Activated CD4-positive, alpha-beta T cell treated with anti-CD3 and anti-CD28 coated beads, Interleukin-2, amount 10 ng/mL, durations not matched to agents 7 days and 5 days (primary cell): ENCODE measurements around the gene TPMT. TPM values are rescaled to one million over a fixed set of nuclear protein-coding genes. Genes with fewer than 3 reads are reported as not detected.
"Not testable (repeated sequence)": the region's sequence is repeated elsewhere in the genome, so short reads cannot be mapped to it uniquely, and the experiment has no call there.

Experiments
- CTCF ChIA-PET: fragments of 350-600 bp; sonication (Branson Sonifier 250); formaldehyde crosslinking; loops from one replicate; lab custom pipeline; 2021; ENCODE audit warnings: antibody characterized with exemption; lab: Charles Lee
- POLR2A ChIA-PET: fragments of 350-600 bp; sonication (Branson Sonifier 250); formaldehyde crosslinking; loops from one replicate; lab custom pipeline; 2021; ENCODE audit warnings: antibody characterized with exemption; lab: Charles Lee
- DNase-seq: peaks from one replicate; pipeline ENCODE4 v3.0.0-alpha.2; 2020
- H3K27ac Mint-ChIP-seq: one replicate; pipeline ENCODE4 v1.8.0; 2021; ENCODE audit warnings: mild to moderate bottlenecking, moderate library complexity, mixed read lengths
- H3K27me3 Mint-ChIP-seq: one replicate; pipeline ENCODE4 v1.8.0; 2021; ENCODE audit warnings: mixed read lengths
- H3K36me3 Mint-ChIP-seq: one replicate; pipeline ENCODE4 v1.8.0; 2021; ENCODE audit warnings: low read depth, mixed read lengths
- H3K4me1 Mint-ChIP-seq: one replicate; pipeline ENCODE4 v1.8.0; 2021; ENCODE audit warnings: mixed read lengths
- H3K4me3 Mint-ChIP-seq: one replicate; pipeline ENCODE4 v1.8.0; 2021; ENCODE audit warnings: mild to moderate bottlenecking, moderate library complexity, mixed read lengths
- H3K9me3 Mint-ChIP-seq: one replicate; pipeline ENCODE4 v1.8.0; 2021; ENCODE audit warnings: mixed read lengths
- total RNA-seq, 2 experiments: library from RNA; stranded (reverse); gene quantifications; one replicate each; pipeline ENCODE4 v1.2.3, GENCODE V29; 2021

TPMT gene
- total RNA-seq, 2 experiments from 2014 or later: 5.4 to 5.8 TPM

- Mint-ChIP-seq H3K4me3 (no peak overlapping the region), H3K4me1 (peaks cover 27% of the 10 kb centered on the region), H3K27me3 (no peaks in the 10 kb centered on the region), H3K27ac (no peak overlapping the region), H3K36me3 (peaks cover 4% of the 10 kb centered on the region), H3K9me3 (no peaks in the 10 kb centered on the region)
- POLR2A ChIA-PET: no interaction called here
- CTCF ChIA-PET: interaction anchor here (1.4 kb wide), 1 partner anchor 51 kb away, joined by 4 read pairs; no protein-coding TSS in a partner anchor
- no peak for DNase-seq
Measured at GRCh38 chr6:18151801-18152200, 3.1 kb downstream of the TPMT start.

- H3K4me3 Mint-ChIP-seq, H3K27me3 Mint-ChIP-seq, DNase-seq, POLR2A ChIA-PET, H3K36me3 Mint-ChIP-seq, H3K27ac Mint-ChIP-seq, H3K9me3 Mint-ChIP-seq: not testable (repeated sequence)
- peaks cover 24% of the 10 kb centered on the region for H3K4me1 Mint-ChIP-seq
- CTCF ChIA-PET: interaction anchor here (1.4 kb wide), 1 partner anchor 51 kb away, joined by 4 read pairs; no protein-coding TSS in a partner anchor
Measured at GRCh38 chr6:18151391-18151790, 3.5 kb downstream of the TPMT start.

GRCh38 chr6:18148304-18149025 is 6.4 kb downstream of the TPMT start:
- H3K36me3 Mint-ChIP-seq: peaks cover 2% of the 10 kb centered on the region
- no peaks in the 10 kb centered on the region for H3K27me3 Mint-ChIP-seq
- DNase-seq: no peak
- no peak overlapping the region for H3K27ac Mint-ChIP-seq
- H3K9me3 Mint-ChIP-seq: no peaks in the 10 kb centered on the region
- no peak overlapping the region for H3K4me3 Mint-ChIP-seq
- POLR2A ChIA-PET: no interaction called here
- H3K4me1 Mint-ChIP-seq: peaks cover 8% of the 10 kb centered on the region
- CTCF ChIA-PET: interaction anchor here (0.6 kb wide), 2 partner anchors 242 to 1009 kb away, joined by 3 to 7 read pairs; no protein-coding TSS in a partner anchor

- CTCF ChIA-PET: interaction anchor here (0.6 kb wide), 2 partner anchors 243 to 1010 kb away, joined by 3 to 7 read pairs; no protein-coding TSS in a partner anchor
- peaks cover 2% of the 10 kb centered on the region for H3K4me1 Mint-ChIP-seq
Measured at GRCh38 chr6:18147616-18148015, 7.3 kb downstream of the TPMT start.

GRCh38 chr6:18147160-18147559 is 7.7 kb downstream of the TPMT start:
- H3K9me3 Mint-ChIP-seq: no peaks in the 10 kb centered on the region
- H3K36me3 Mint-ChIP-seq: peaks cover 8% of the 10 kb centered on the region
- no peak overlapping the region for H3K27ac Mint-ChIP-seq
- no peaks in the 10 kb centered on the region for H3K27me3 Mint-ChIP-seq
- no peak overlapping the region for H3K4me3 Mint-ChIP-seq
- no peaks in the 10 kb centered on the region for H3K4me1 Mint-ChIP-seq
- ChIA-PET CTCF (no interaction called here), POLR2A (no interaction called here)
- DNase-seq: no peak

More at GRCh38 chr6:18147616-18148015, 7.3 kb downstream of the TPMT start:
- H3K4me3 Mint-ChIP-seq: no peak overlapping the region
- no peaks in the 10 kb centered on the region for H3K9me3 Mint-ChIP-seq
- POLR2A ChIA-PET: no interaction called here
- no peak overlapping the region for H3K27ac Mint-ChIP-seq
- DNase-seq: no peak
- no peaks in the 10 kb centered on the region for H3K27me3 Mint-ChIP-seq
- peaks cover 6% of the 10 kb centered on the region for H3K36me3 Mint-ChIP-seq

GRCh38 chr6:18142591-18142861 is 12.4 kb downstream of the TPMT start:
- Mint-ChIP-seq H3K27ac (no peak overlapping the region), H3K36me3 (peaks cover 6% of the 10 kb centered on the region), H3K27me3 (no peaks in the 10 kb centered on the region), H3K4me3 (no peak overlapping the region), H3K4me1 (no peaks in the 10 kb centered on the region), H3K9me3 (no peaks in the 10 kb centered on the region)
- POLR2A ChIA-PET: no interaction called here
- no peak for DNase-seq
- CTCF ChIA-PET: interaction anchor here (0.6 kb wide), 1 partner anchor 1294 kb away, joined by 3 read pairs; no protein-coding TSS in a partner anchor

GRCh38 chr6:18141805-18142590 is 12.9 kb downstream of the TPMT start:
- Mint-ChIP-seq H3K4me1 (no peaks in the 10 kb centered on the region), H3K27ac (no peak overlapping the region), H3K4me3 (no peak overlapping the region), H3K9me3 (no peaks in the 10 kb centered on the region), H3K27me3 (no peaks in the 10 kb centered on the region), H3K36me3 (peaks cover 6% of the 10 kb centered on the region)
- DNase-seq: no peak
- POLR2A ChIA-PET: no interaction called here
- CTCF ChIA-PET: interaction anchor here (0.6 kb wide), 1 partner anchor 1293 kb away, joined by 3 read pairs; no protein-coding TSS in a partner anchor

GRCh38 chr6:18139935-18140621 is 14.8 kb downstream of the TPMT start:
- no peak for DNase-seq
- Mint-ChIP-seq H3K27ac (no peak overlapping the region), H3K27me3 (no peaks in the 10 kb centered on the region), H3K9me3 (no peaks in the 10 kb centered on the region), H3K4me3 (no peak overlapping the region), H3K4me1 (peaks cover 2% of the 10 kb centered on the region), H3K36me3 (peaks cover 8% of the 10 kb centered on the region)
- ChIA-PET POLR2A (no interaction called here), CTCF (no interaction called here)

- H3K27me3 Mint-ChIP-seq: no peaks in the 10 kb centered on the region
- no peak overlapping the region for H3K4me3 Mint-ChIP-seq
- POLR2A ChIA-PET: no interaction called here
- peaks cover 7% of the 10 kb centered on the region for H3K4me1 Mint-ChIP-seq
- CTCF ChIA-PET: interaction anchor here (0.6 kb wide), 1 partner anchor 103 kb away, joined by 3 read pairs; no protein-coding TSS in a partner anchor
- H3K27ac Mint-ChIP-seq: no peak overlapping the region
- H3K9me3 Mint-ChIP-seq: no peaks in the 10 kb centered on the region
- DNase-seq: no peak
- peaks cover 10% of the 10 kb centered on the region for H3K36me3 Mint-ChIP-seq
Measured at GRCh38 chr6:18138906-18139305, 16.0 kb downstream of the TPMT start.

- CTCF ChIA-PET: no interaction called here
Measured at GRCh38 chr6:18136260-18136659, 18.6 kb downstream of the TPMT start.

GRCh38 chr6:18135171-18135570 is 19.7 kb downstream of the TPMT start:
- Mint-ChIP-seq H3K4me1 (peaks cover 7% of the 10 kb centered on the region), H3K9me3 (no peaks in the 10 kb centered on the region), H3K36me3 (peaks cover 4% of the 10 kb centered on the region), H3K27me3 (no peaks in the 10 kb centered on the region), H3K27ac (no peak overlapping the region), H3K4me3 (no peak overlapping the region)
- ChIA-PET POLR2A (no interaction called here), CTCF (interaction anchor here (0.6 kb wide), 1 partner anchor 1045 kb away, joined by 3 read pairs; no protein-coding TSS in a partner anchor)
- DNase-seq: no peak

More at GRCh38 chr6:18136260-18136659, 18.6 kb downstream of the TPMT start:
- H3K4me3 Mint-ChIP-seq: no peak overlapping the region
- H3K27ac Mint-ChIP-seq: no peak overlapping the region
- DNase-seq: no peak
- no peaks in the 10 kb centered on the region for H3K27me3 Mint-ChIP-seq
- peaks cover 7% of the 10 kb centered on the region for H3K4me1 Mint-ChIP-seq
- POLR2A ChIA-PET: no interaction called here
- peaks cover 4% of the 10 kb centered on the region for H3K36me3 Mint-ChIP-seq
- no peaks in the 10 kb centered on the region for H3K9me3 Mint-ChIP-seq

- DNase-seq: no peak
- H3K27ac Mint-ChIP-seq: no peak overlapping the region
- H3K9me3 Mint-ChIP-seq: no peaks in the 10 kb centered on the region
- no peaks in the 10 kb centered on the region for H3K27me3 Mint-ChIP-seq
- no peak overlapping the region for H3K4me3 Mint-ChIP-seq
- peaks cover 7% of the 10 kb centered on the region for H3K4me1 Mint-ChIP-seq
- peaks cover 4% of the 10 kb centered on the region for H3K36me3 Mint-ChIP-seq
- POLR2A ChIA-PET: no interaction called here
- CTCF ChIA-PET: interaction anchor here (0.6 to 0.9 kb wide), 2 partner anchors 40 to 1015 kb away, joined by 3 to 4 read pairs; no protein-coding TSS in a partner anchor
Measured at GRCh38 chr6:18132346-18132745, 22.5 kb downstream of the TPMT start.
